GM23248 (cell line): Measurements from ENCODE around the gene PNPLA7.

ENCODE experiments used
- EZH2 ChIP-seq: fragments of 200-600 bp; sonication (generic); IDR thresholded peaks from 2 replicates; pipeline ENCODE4 v1.6.1; 2018; ENCODE audit warnings: antibody characterized with exemption, mild to moderate bottlenecking; ENCODE audit not compliant: insufficient read depth, poor library complexity, severe bottlenecking
- EZH2phosphoT487 ChIP-seq: fragments of 200-600 bp; sonication (generic); IDR thresholded peaks from 2 replicates; pipeline ENCODE4 v1.6.1; 2018; ENCODE audit warnings: antibody characterized with exemption, moderate library complexity, mild to moderate bottlenecking, low read depth; ENCODE audit not compliant: insufficient read depth

- TF ChIP-seq EZH2 = no peak
- no peak for TF ChIP-seq EZH2phosphoT487
Observed at GRCh38 chr9:137447722-137448601, 102.2 kb downstream of the PNPLA7 start.
